H1 (cell line): ENCODE measurements around the gene ST8SIA5. TPM values are rescaled to one million over a fixed set of nuclear protein-coding genes. Genes with fewer than 3 reads are reported as not detected.

Source experiments
- CTCF ChIA-PET: fragments of 300-600 bp; sonication (Branson Sonifier 250); formaldehyde crosslinking; loops from one replicate; lab custom pipeline; 2021; ENCODE audit not compliant: partially characterized antibody; lab: Charles Lee
- POLR2A ChIA-PET: fragments of 300-600 bp; sonication (Branson Sonifier 250); formaldehyde crosslinking; loops from one replicate; lab custom pipeline; 2021; ENCODE audit warnings: inconsistent platforms; ENCODE audit not compliant: partially characterized antibody; lab: Charles Lee
- DNase-seq, 2 experiments: peaks; one replicate each; pipeline versions ENCODE4 v3.0.0 to v3.0.0-alpha.2; 2010 to 2022; ENCODE audit warnings: low spot score in 2 of 2, low read depth in 1 of 2, mixed read lengths in 1 of 2
- FAIRE-seq: peaks from 2 replicates; lab custom pipeline; 2011; peaks lifted over from hg19 to GRCh38; lab: Jason Lieb, UNC
- H2AFZ ChIP-seq: 2 replicates; pipeline ENCODE4 v1.8.1; 2012; ENCODE audit warnings: low read length, inconsistent platforms
- H2AK5ac ChIP-seq: 2 replicates; pipeline ENCODE4 v1.6.1; 2013; ENCODE audit warnings: low read depth, low read length
- H2BK120ac ChIP-seq: replicated peaks from 2 replicates; pipeline ENCODE3; 2013; ENCODE audit warnings: low read depth, low read length, inconsistent platforms
- H2BK12ac ChIP-seq: 2 replicates; pipeline ENCODE4 v1.6.1; 2013; ENCODE audit warnings: low read depth, low read length
- H2BK15ac ChIP-seq: 2 replicates; pipeline ENCODE4 v1.6.1; 2013; ENCODE audit warnings: low read length
- H2BK20ac ChIP-seq: 2 replicates; pipeline ENCODE4 v1.6.1; 2013; ENCODE audit warnings: low read length
- H2BK5ac ChIP-seq: 2 replicates; pipeline ENCODE4 v1.6.1; 2013; ENCODE audit warnings: low read depth, low read length
- H3K14ac ChIP-seq: 2 replicates; pipeline ENCODE4 v1.6.1; 2013; ENCODE audit warnings: inconsistent platforms; ENCODE audit not compliant: insufficient read length
- H3K18ac ChIP-seq: 2 replicates; pipeline ENCODE4 v1.6.1; 2013; ENCODE audit warnings: low read length; ENCODE audit errors: extremely low read depth
- H3K23ac ChIP-seq: 2 replicates; pipeline ENCODE4 v1.6.1; 2013; ENCODE audit warnings: inconsistent platforms; ENCODE audit not compliant: insufficient read length
- H3K23me2 ChIP-seq: 2 replicates; pipeline ENCODE4 v1.6.1; 2013; ENCODE audit warnings: low read depth, low read length
- H3K27ac ChIP-seq: 2 replicates; pipeline ENCODE4 v1.6.1; 2011; ENCODE audit warnings: low read depth, low read length, inconsistent platforms
- H3K27me3 ChIP-seq, 4 experiments: replicated peaks in 1 of 4; 1 replicate in 1 of 4; 2 replicates in 3 of 4; pipeline versions ENCODE4 v1.6.1 to v1.8.1; 2011 to 2013; ENCODE audit warnings: low read length in 3 of 4, mild to moderate bottlenecking in 3 of 4, inconsistent platforms in 2 of 4, mixed read lengths in 2 of 4, moderate library complexity in 1 of 4; ENCODE audit not compliant: control insufficient read depth in 3 of 4, insufficient read depth in 3 of 4; ENCODE audit errors: extremely low read depth in 1 of 4
- H3K36me3 ChIP-seq, 4 experiments: 2 replicates each; pipeline versions ENCODE4 v1.6.1 to v1.8.1; 2011 to 2013; ENCODE audit warnings: mild to moderate bottlenecking in 4 of 4, low read length in 3 of 4, moderate library complexity in 2 of 4, control low read depth in 1 of 4, inconsistent platforms in 1 of 4; ENCODE audit not compliant: insufficient read depth in 4 of 4, control insufficient read depth in 2 of 4
- H3K4ac ChIP-seq: replicated peaks from 2 replicates; pipeline ENCODE3; 2013; ENCODE audit warnings: low read length, low read depth, mixed read lengths, inconsistent platforms; ENCODE audit not compliant: insufficient read length
- H3K4me1 ChIP-seq, 4 experiments: replicated peaks in 1 of 4; 1 replicate in 1 of 4; 2 replicates in 3 of 4; pipeline versions ENCODE4 v1.6.1 to v1.8.1; 2011 to 2013; ENCODE audit warnings: low read length in 3 of 4, inconsistent platforms in 2 of 4, mixed read lengths in 1 of 4; ENCODE audit not compliant: insufficient read depth in 4 of 4, control insufficient read depth in 3 of 4
- H3K4me2 ChIP-seq, 2 experiments: 2 replicates each; pipeline versions ENCODE4 v1.6.1 to v1.8.1; 2011 to 2013; ENCODE audit warnings: low read depth in 2 of 2, low read length in 2 of 2, control low read depth in 1 of 2, inconsistent platforms in 1 of 2, mild to moderate bottlenecking in 1 of 2; ENCODE audit not compliant: insufficient read depth in 1 of 2
- H3K4me3 ChIP-seq, 4 experiments: fragments of 200-600, 300-600 bp in 1 of 4; sonication (generic), shearing (Covaris generic), sonication (Bioruptor Twin) in 1 of 4; 2 replicates each; pipeline versions ENCODE4 v1.5.1 to v1.8.1; 2011 to 2016; ENCODE audit warnings: low read length in 4 of 4, low read depth in 3 of 4, control low read depth in 2 of 4, inconsistent platforms in 2 of 4, mild to moderate bottlenecking in 2 of 4, mixed read lengths in 1 of 4, moderate library complexity in 1 of 4; ENCODE audit not compliant: insufficient read depth in 2 of 4; ENCODE audit errors: extremely low read depth in 1 of 4
- H3K56ac ChIP-seq: replicated peaks from 2 replicates; pipeline ENCODE3; 2013; ENCODE audit warnings: low read depth, mild to moderate bottlenecking, mixed read lengths, low read length, inconsistent platforms; ENCODE audit not compliant: insufficient read length
- H3K79me1 ChIP-seq: 2 replicates; pipeline ENCODE4 v1.6.1; 2013; ENCODE audit warnings: low read depth, low read length, control low read depth
- H3K79me2 ChIP-seq, 2 experiments: 2 replicates each; pipeline versions ENCODE4 v1.6.1 to v1.8.1; 2012 to 2013; ENCODE audit warnings: low read length in 2 of 2, mild to moderate bottlenecking in 2 of 2, inconsistent platforms in 1 of 2; ENCODE audit not compliant: insufficient read depth in 2 of 2, control insufficient read depth in 1 of 2
- H3K9ac ChIP-seq, 4 experiments: replicated peaks in 1 of 4; 1 replicate in 1 of 4; 2 replicates in 3 of 4; pipeline versions ENCODE4 v1.6.1 to v1.8.1; 2011 to 2013; ENCODE audit warnings: low read depth in 3 of 4, low read length in 3 of 4, control low read depth in 2 of 4, mild to moderate bottlenecking in 2 of 4, moderate library complexity in 2 of 4, inconsistent platforms in 1 of 4; ENCODE audit errors: extremely low read depth in 1 of 4
- H3K9me3 ChIP-seq, 2 experiments: 2 replicates each; pipeline versions ENCODE4 v1.6.1 to v1.8.1; 2012 to 2013; ENCODE audit warnings: mild to moderate bottlenecking in 2 of 2, moderate library complexity in 2 of 2, control low read depth in 1 of 2, inconsistent platforms in 1 of 2, low read depth in 1 of 2, low read length in 1 of 2, mixed read lengths in 1 of 2; ENCODE audit not compliant: insufficient read depth in 2 of 2
- H4K20me1 ChIP-seq, 2 experiments: replicated peaks in 1 of 2; 2 replicates each; pipeline versions ENCODE3 to v1.8.1; 2011 to 2013; ENCODE audit warnings: inconsistent platforms in 2 of 2, low read length in 2 of 2, mild to moderate bottlenecking in 1 of 2; ENCODE audit not compliant: insufficient read depth in 2 of 2, control insufficient read depth in 1 of 2
- H4K5ac ChIP-seq: 2 replicates; pipeline ENCODE4 v1.6.1; 2013; ENCODE audit warnings: low read length, low read depth, mixed read lengths, inconsistent platforms; ENCODE audit not compliant: insufficient read length
- H4K8ac ChIP-seq: 2 replicates; pipeline ENCODE4 v1.8.0; 2013; ENCODE audit warnings: mild to moderate bottlenecking, moderate library complexity, low read length, inconsistent platforms; ENCODE audit not compliant: insufficient read depth; ENCODE audit errors: extremely low read depth
- H4K91ac ChIP-seq: replicated peaks from 2 replicates; pipeline ENCODE3; 2013; ENCODE audit warnings: low read length, mixed read lengths, inconsistent platforms; ENCODE audit not compliant: insufficient read length
- CBX5 ChIP-seq: fragments of 300-800, 300-1000 bp; sonication (generic); IDR thresholded peaks from 2 replicates; pipeline ENCODE4 v1.7.1; 2016; ENCODE audit warnings: antibody characterized with exemption, low read length, low read depth
- CREB1 ChIP-seq: IDR thresholded peaks from 2 replicates; pipeline ENCODE4 v1.6.1; 2012; ENCODE audit warnings: inconsistent platforms
- EGR1 ChIP-seq: IDR thresholded peaks from 2 replicates; pipeline ENCODE4 v1.6.1; 2011; ENCODE audit warnings: low read depth, low read length, borderline replicate concordance
- EP300 ChIP-seq, 2 experiments: IDR thresholded peaks; 1 replicate in 1 of 2; 2 replicates in 1 of 2; pipeline ENCODE4 v1.6.1; 2011 to 2012; ENCODE audit warnings: low read depth in 2 of 2, low read length in 2 of 2, mild to moderate bottlenecking in 2 of 2, borderline replicate concordance in 1 of 2, inconsistent platforms in 1 of 2, moderate library complexity in 1 of 2
- EZH2 ChIP-seq: fragments of 200-600 bp; sonication (generic); IDR thresholded peaks from 2 replicates; pipeline ENCODE4 v1.7.1; 2012; ENCODE audit warnings: low read depth, mild to moderate bottlenecking, moderate library complexity, low read length, inconsistent platforms; ENCODE audit not compliant: severe bottlenecking
- HDAC2 ChIP-seq, 2 experiments: fragments of 300-600 bp in 1 of 2; sonication (generic) in 1 of 2; IDR thresholded peaks; 2 replicates each; pipeline ENCODE4 v1.6.1; 2011 to 2012; ENCODE audit warnings: low read depth in 2 of 2, low read length in 2 of 2, mild to moderate bottlenecking in 2 of 2, moderate library complexity in 2 of 2, borderline replicate concordance in 1 of 2, inconsistent platforms in 1 of 2
- MAFK ChIP-seq: IDR thresholded peaks from 2 replicates; pipeline ENCODE4 v1.6.1; 2012; ENCODE audit warnings: low read depth, mild to moderate bottlenecking, improper control_type of control experiment, low read length
- POLR2AphosphoS5 ChIP-seq: IDR thresholded peaks from 2 replicates; pipeline ENCODE4 v1.6.1; 2011; ENCODE audit warnings: low read depth, low read length
- RXRA ChIP-seq: IDR thresholded peaks from 2 replicates; pipeline ENCODE4 v1.6.1; 2011; ENCODE audit warnings: low read depth, mild to moderate bottlenecking, low read length, moderate library complexity; ENCODE audit not compliant: insufficient read depth
- SIRT6 ChIP-seq: IDR thresholded peaks from one replicate; pipeline ENCODE4 v1.7.1; 2012; ENCODE audit warnings: low read length, inconsistent platforms
- SP2 ChIP-seq: IDR thresholded peaks from 2 replicates; pipeline ENCODE4 v1.6.1; 2012; ENCODE audit warnings: mild to moderate bottlenecking, low read length, inconsistent platforms
- TCF12 ChIP-seq: IDR thresholded peaks from 2 replicates; pipeline ENCODE4 v1.6.1; 2011; ENCODE audit warnings: low read depth, mild to moderate bottlenecking, low read length
- TEAD4 ChIP-seq: IDR thresholded peaks from 2 replicates; pipeline ENCODE4 v1.6.1; 2012; ENCODE audit warnings: low read depth, low read length, inconsistent platforms, mixed read lengths
- WGBS, 2 experiments: shearing (Covaris generic) in 1 of 2; methylation state at CpG; one replicate each; pipeline versions ENCODE4 v1.1.6 to v1.1.7; 2013 to 2015; ENCODE audit warnings: low lambda C conversion rate in 2 of 2, mixed read lengths in 2 of 2, inconsistent platforms in 1 of 2, low coverage in 1 of 2, missing lambda C conversion rate in 1 of 2; ENCODE audit not compliant: insufficient replicate concordance in 2 of 2, insufficient coverage in 1 of 2, insufficient read length in 1 of 2; ENCODE audit errors: extremely low coverage in 1 of 2, missing lambda C conversion rate in 1 of 2; 5-methylcytosine and 5-hydroxymethylcytosine counted together
- polyA plus RNA-seq, 7 experiments: library from polyadenylated mRNA; depleted of rRNA in 3 of 7; stranded (reverse) in 5 of 7; unstranded in 2 of 7; fragments of >200 nt in 5 of 7; fragments of 200-250 nt in 2 of 7; gene quantifications; 1 replicate in 5 of 7; 2 replicates in 1 of 7; 4 replicates in 1 of 7; pipeline versions ENCODE4 v1.2.1 to v1.2.3, GENCODE V29; 2011 to 2013; ENCODE audit warnings: missing spikeins in 2 of 7, mixed read lengths in 2 of 7
- total RNA-seq: library from RNA; stranded (reverse); fragmentation: NEBNext Ultra II Directional; extraction: Animal tissue kit (Norgen Biotek cat#: 25700); gene quantifications from 2 replicates; pipeline ENCODE4 v1.2.1, GENCODE V29; 2021

The ST8SIA5 gene
- total and polyA plus RNA-seq, 2 of the 8 experiments (the other 6 are each of a cell fraction or from before 2014, with no cell fraction given) = 2.4 to 6.3 TPM

DNA sequence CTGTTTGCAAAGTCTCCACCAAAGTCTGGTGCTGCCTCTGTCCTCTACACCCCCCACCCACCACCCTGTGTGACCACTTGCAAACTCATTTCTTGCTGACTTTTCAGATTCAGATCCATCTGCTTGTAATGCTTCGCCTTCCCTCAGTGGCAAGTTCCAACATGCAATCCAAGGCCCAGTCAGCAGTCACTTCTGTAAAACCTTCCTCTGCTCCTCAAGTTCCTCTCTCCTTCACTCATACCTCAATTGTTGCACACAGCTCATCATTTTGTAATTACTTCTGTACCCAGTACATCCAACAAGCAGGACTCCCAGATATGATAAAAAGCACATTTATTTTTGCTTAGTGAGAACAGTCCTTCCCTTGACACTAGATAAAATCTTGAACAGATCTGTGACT lies 93.3 kb downstream of the ST8SIA5 start:
- POLR2A ChIA-PET = no interaction called here
- Histone ChIP-seq H3K9ac (no peak overlapping the region), H3K4me2 (no peak overlapping the region), H4K20me1 (no peaks in the 10 kb centered on the region), H3K79me1 (no peaks in the 10 kb centered on the region; the same call in 1 of the 2 replicates), H3K9me3 (peaks cover 6 to 8% of the 10 kb centered on the region in 2 experiments; a peak in 2 of 4 replicates), H3K4me1 (peaks cover 0 to 2% (median 2%) of the 10 kb centered on the region in 4 experiments; a peak in 4 of 7 replicates), H2BK12ac (no peak overlapping the region), H3K27ac (no peak overlapping the region), H2AFZ (no peak overlapping the region), H3K4me3 (no peak overlapping the region), H2AK5ac (no peak overlapping the region), H3K23me2 (0 out of 2 replicates have a peak, but pooled peaks cover 2% of the 10 kb centered on the region), H3K79me2 (no peaks in the 10 kb centered on the region), H3K18ac (no peak overlapping the region), H2BK5ac (no peak overlapping the region), H3K27me3 (no peaks in the 10 kb centered on the region; a peak in 1 of 7 replicates), H3K4ac (no peak overlapping the region), H2BK20ac (no peak overlapping the region), H2BK120ac (no peak overlapping the region), H4K91ac (no peak overlapping the region), H4K8ac (no peak overlapping the region), H2BK15ac (no peak overlapping the region), H3K23ac (no peak overlapping the region), H3K56ac (no peak overlapping the region), H4K5ac (no peak overlapping the region), H3K14ac (no peak overlapping the region), H3K36me3 (no peaks in the 10 kb centered on the region)
- 93% methylated on average over 1 of the region's 1 CpG; no CpG with 5 or more reads in 1 of the 2 experiments for WGBS, 2 experiments
- DNase-seq (no peak), FAIRE-seq (no peak)
- CTCF ChIA-PET = interaction anchor here (1.2 kb wide), 1 partner anchor 13 kb away, joined by 3 read pairs; no protein-coding TSS in a partner anchor
- TF ChIP-seq HDAC2 (IDR thresholded peaks at IDR 0.05; ENCODE audit: borderline replicate concordance in 1 of 2, low read depth in 2 of 2, low read length in 2 of 2) = no peak
- TF ChIP-seq CBX5 = no peak
- TF ChIP-seq EP300 (IDR thresholded peaks at IDR 0.05; ENCODE audit: borderline replicate concordance in 1 of 2, low read depth in 2 of 2, low read length in 2 of 2) = no peak
- TF ChIP-seq SIRT6 = no peak
- TF ChIP-seq EZH2 = no peak
- TF ChIP-seq POLR2AphosphoS5 = no peak
- no peak for TF ChIP-seq RXRA
- TF ChIP-seq SP2 = no peak
- no peak for TF ChIP-seq TEAD4
- no peak for TF ChIP-seq TCF12
- TF ChIP-seq MAFK = no peak
- TF ChIP-seq CREB1 = no peak
- no peak for TF ChIP-seq EGR1
